Nephron (organoid): Measurements from ENCODE around the gene CEBPA.

Source experiments
- H3K27ac Mint-ChIP-seq, 3 experiments: 2 replicates each; pipeline ENCODE4 v1.8.0; 2020; ENCODE audit warnings: mixed read lengths in 3 of 3, mild to moderate bottlenecking in 2 of 3, moderate library complexity in 1 of 3
- H3K27me3 Mint-ChIP-seq: 2 replicates; pipeline ENCODE4 v1.8.0; 2021; ENCODE audit warnings: low read depth, mild to moderate bottlenecking, moderate library complexity, mixed read lengths
- H3K36me3 Mint-ChIP-seq: 2 replicates; pipeline ENCODE4 v1.8.0; 2020; ENCODE audit warnings: low read depth, mixed read lengths
- H3K4me1 Mint-ChIP-seq: 2 replicates; pipeline ENCODE4 v1.8.0; 2020; ENCODE audit warnings: mixed read lengths
- H3K4me3 Mint-ChIP-seq, 3 experiments: 2 replicates each; pipeline ENCODE4 v1.8.0; 2020; ENCODE audit warnings: mild to moderate bottlenecking in 3 of 3, mixed read lengths in 3 of 3, moderate library complexity in 2 of 3
- H3K9me3 Mint-ChIP-seq: 2 replicates; pipeline ENCODE4 v1.8.0; 2020; ENCODE audit warnings: mixed read lengths
- TF ChIP-seq, protein P1 (sequence below), 3 experiments: fragments of 200-600 bp; sonication (generic); IDR thresholded peaks; one replicate each; pipeline ENCODE4 v1.5.0; 2021; ENCODE audit warnings: antibody characterized with exemption in 3 of 3; ENCODE audit not compliant: unreplicated experiment in 3 of 3

The CEBPA gene

DNA sequence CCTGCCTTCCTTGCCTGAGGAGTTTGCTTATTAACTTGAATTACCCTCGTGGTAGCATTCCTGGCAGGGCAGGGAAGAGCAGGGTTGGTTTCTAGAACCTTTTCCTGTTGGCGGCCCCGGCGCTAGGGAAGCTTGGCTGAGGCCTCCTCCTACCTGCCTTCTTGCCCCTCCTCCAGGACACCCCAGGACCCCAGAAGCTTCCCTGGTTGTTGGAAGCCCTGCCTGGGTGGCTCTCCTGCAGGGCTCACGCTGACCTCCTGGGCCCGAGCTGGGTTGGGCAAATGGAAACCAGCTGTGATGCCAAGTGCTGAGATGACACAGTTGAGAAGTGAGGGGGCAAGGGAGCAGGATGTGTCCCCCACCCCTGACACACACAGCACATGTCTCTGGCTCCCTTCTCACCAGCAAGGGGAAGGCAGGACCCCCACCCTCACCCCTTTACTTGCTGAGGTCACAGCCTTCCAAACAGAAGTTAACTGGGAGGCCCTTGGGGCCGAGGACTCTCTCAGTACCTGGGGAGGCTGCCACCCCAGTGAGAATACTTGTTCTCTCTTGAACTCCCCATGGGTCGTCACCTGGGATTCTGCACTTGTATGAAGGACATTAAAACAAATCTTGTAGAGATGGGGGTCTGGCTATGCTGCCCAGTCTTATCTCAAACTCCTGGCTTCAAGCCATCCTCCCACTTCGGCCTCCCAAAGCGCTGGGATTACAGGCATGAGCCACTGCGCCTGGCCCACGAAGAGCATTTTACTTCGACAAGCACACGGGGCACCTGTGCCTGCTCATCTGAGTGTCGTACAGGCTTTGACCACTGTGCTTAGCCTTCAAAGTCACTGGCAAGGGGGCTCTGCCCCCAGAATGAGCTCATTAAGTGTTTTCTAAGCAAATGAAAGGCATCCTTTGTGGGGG, 10.5 kb downstream of the CEBPA start:
- H3K4me3 Mint-ChIP-seq, result no peak overlapping the region
- peaks cover 14% of the 10 kb centered on the region for H3K9me3 Mint-ChIP-seq
- TF ChIP-seq, protein P1, sequence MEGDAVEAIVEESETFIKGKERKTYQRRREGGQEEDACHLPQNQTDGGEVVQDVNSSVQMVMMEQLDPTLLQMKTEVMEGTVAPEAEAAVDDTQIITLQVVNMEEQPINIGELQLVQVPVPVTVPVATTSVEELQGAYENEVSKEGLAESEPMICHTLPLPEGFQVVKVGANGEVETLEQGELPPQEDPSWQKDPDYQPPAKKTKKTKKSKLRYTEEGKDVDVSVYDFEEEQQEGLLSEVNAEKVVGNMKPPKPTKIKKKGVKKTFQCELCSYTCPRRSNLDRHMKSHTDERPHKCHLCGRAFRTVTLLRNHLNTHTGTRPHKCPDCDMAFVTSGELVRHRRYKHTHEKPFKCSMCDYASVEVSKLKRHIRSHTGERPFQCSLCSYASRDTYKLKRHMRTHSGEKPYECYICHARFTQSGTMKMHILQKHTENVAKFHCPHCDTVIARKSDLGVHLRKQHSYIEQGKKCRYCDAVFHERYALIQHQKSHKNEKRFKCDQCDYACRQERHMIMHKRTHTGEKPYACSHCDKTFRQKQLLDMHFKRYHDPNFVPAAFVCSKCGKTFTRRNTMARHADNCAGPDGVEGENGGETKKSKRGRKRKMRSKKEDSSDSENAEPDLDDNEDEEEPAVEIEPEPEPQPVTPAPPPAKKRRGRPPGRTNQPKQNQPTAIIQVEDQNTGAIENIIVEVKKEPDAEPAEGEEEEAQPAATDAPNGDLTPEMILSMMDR (IDR thresholded peaks at IDR 0.05; ENCODE audit: unreplicated experiment in 3 of 3), result no peak
- peaks cover 13% of the 10 kb centered on the region for H3K4me1 Mint-ChIP-seq
- peaks cover 66% of the 10 kb centered on the region for H3K27me3 Mint-ChIP-seq
- peaks cover 3% of the 10 kb centered on the region for H3K36me3 Mint-ChIP-seq
- peak overlapping the region; percentile 96 to 99 (median 97) for H3K27ac Mint-ChIP-seq

DNA sequence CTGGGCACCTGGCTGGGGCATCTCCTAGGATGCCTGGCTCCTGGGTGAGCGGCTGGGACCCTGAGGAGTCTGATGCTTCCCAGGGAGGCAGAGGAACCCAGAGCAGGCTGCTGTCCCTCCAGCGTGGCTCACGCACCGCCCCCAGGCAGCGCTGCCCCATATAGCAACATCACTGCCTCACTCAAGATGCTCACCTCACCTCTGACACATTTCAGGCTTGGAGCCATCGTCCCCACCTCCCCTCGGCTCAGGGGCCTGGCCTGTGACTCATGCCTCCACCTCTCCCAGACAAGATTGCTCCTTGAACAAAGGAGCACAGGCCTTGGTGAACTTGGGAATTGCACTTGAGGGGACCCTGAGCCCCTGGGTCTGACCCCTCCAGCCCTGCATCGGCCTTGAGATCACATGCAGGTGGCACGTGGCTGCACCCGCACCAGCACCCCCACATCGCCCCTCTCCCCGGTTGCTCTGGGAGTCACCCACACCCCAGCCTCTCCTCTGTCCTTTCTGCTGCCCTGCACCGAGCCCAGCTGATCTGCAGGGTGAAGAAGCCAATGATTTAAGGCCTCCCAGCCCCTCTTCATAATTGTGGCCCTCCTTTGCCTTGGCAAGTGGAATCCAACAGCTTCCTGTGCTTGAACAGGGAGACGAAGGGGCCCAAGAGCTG, 11.2 kb downstream of the CEBPA start:
- Mint-ChIP-seq H3K9me3 (peaks cover 14% of the 10 kb centered on the region), H3K4me3 (no peak overlapping the region), H3K4me1 (peaks cover 13% of the 10 kb centered on the region), H3K36me3 (peaks cover 3% of the 10 kb centered on the region), H3K27me3 (peaks cover 70% of the 10 kb centered on the region), H3K27ac (peak overlapping the region; percentile 96 to 99 (median 97))
- TF ChIP-seq, protein P1 (IDR thresholded peaks at IDR 0.05; ENCODE audit: unreplicated experiment in 3 of 3), result no peak

DNA sequence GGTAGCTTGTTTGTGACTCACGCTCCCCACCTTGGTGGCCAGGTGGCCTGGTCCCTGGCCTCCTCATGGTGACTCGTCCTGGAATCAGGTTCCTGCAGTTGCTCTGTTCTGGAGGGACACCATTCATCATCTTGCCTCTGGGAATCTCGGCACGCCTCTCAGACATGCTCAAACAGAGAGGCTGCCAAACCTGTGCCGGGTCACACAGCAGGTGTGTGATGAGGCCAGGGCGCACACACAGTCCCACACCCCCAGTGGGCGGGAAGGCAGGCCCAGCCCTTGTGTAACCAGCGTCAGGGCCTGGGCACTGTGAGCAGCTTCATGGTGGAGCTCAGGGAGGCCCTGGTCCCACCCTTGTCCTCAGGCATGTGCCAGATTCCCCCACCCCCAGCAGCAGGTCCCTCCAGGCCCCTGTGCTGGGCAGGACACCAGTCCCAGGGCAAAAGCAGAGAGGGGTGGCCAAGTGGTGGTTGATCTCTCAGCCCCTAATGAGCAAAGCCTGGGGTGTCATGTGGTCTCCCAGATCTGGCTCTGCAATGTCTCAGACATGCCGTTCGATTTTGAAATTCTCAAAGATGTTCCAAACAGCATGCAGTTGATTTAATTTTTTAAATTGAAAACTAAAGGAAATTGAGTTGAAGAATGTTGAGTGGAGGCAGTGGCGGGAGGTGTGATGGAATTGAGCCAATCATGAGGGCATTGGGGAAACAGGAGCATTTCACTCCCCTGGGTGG, 12.1 kb downstream of the CEBPA start:
- no peak overlapping the region for H3K4me3 Mint-ChIP-seq
- peaks cover 65% of the 10 kb centered on the region for H3K27me3 Mint-ChIP-seq
- H3K4me1 Mint-ChIP-seq, result peaks cover 13% of the 10 kb centered on the region
- TF ChIP-seq, protein P1 (IDR thresholded peaks at IDR 0.05; ENCODE audit: unreplicated experiment in 3 of 3), result no peak
- peak overlapping the region in 1 of 3 experiments; percentile 54 for H3K27ac Mint-ChIP-seq
- H3K9me3 Mint-ChIP-seq, result peaks cover 14% of the 10 kb centered on the region
- peaks cover 3% of the 10 kb centered on the region for H3K36me3 Mint-ChIP-seq

DNA sequence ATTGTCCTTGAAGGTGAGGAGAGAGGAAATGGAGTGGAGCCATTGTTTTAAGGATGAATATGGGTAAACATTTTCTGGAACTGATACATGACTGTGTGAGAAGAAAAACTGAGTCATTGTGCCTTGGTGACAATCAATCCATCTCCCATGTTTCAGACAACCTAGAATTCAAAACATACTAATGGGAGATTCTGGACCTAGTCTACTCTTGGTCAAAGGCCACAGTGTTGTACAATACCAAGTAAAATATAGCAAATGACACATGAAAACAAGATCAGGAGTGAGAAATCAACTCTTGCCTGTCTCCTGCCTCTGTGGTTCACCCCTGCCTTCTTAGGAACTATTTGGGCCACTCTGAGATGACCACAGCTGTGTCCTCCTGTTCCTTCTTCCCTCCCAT, 13.1 kb downstream of the CEBPA start:
- TF ChIP-seq, protein P1 (IDR thresholded peaks at IDR 0.05; ENCODE audit: unreplicated experiment in 3 of 3), result no peak
- peaks cover 65% of the 10 kb centered on the region for H3K27me3 Mint-ChIP-seq
- peaks cover 3% of the 10 kb centered on the region for H3K36me3 Mint-ChIP-seq
- H3K27ac Mint-ChIP-seq, result peak overlapping the region in 1 of 3 experiments; percentile 24
- peaks cover 14% of the 10 kb centered on the region for H3K9me3 Mint-ChIP-seq
- peaks cover 13% of the 10 kb centered on the region for H3K4me1 Mint-ChIP-seq
- H3K4me3 Mint-ChIP-seq, result no peak overlapping the region

DNA sequence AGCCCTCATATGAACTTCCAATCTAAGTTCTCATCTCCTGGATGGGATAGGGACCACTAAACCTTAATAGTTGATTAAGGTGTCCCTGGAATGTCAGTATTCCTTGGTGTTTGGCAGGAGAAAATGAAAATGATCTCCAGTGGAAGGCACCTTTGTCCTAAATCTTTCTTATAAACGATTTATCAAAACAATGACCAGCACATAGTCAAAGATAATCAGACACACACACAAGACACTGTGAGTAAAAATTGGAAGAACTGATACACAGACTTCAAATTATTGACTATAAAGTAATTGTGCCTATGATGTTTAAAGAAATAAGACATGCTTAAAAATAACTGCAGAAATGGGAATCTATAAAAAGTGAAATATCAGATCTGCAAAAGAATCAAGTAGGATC, 13.7 kb downstream of the CEBPA start:
- Mint-ChIP-seq H3K4me3 (no peak overlapping the region), H3K9me3 (peaks cover 14% of the 10 kb centered on the region), H3K4me1 (peaks cover 8% of the 10 kb centered on the region)

More for the DNA sequence above, 13.7 kb downstream of the CEBPA start:
- no peak overlapping the region for H3K27ac Mint-ChIP-seq
- H3K36me3 Mint-ChIP-seq, result peaks cover 3% of the 10 kb centered on the region
- peaks cover 65% of the 10 kb centered on the region for H3K27me3 Mint-ChIP-seq
- TF ChIP-seq, protein P1 (IDR thresholded peaks at IDR 0.05; ENCODE audit: unreplicated experiment in 3 of 3), result no peak
